ENCODE results near the gene KRT27.

GRCh38 chr17:40818733-40819527 is 36.6 kb upstream of the KRT27 start:
- TF ChIP-seq CTCF (conservative IDR thresholded peaks at IDR 0.05; ENCODE audit: low read length) (no peak), EZH2phosphoT487 (IDR thresholded peaks at IDR 0.05; ENCODE audit: borderline replicate concordance, low read depth, low read length) (no peak)

Data from OCI-LY7 (cell line).